A673 (cell line): ENCODE measurements around the gene ZNF462. TPM values are rescaled to one million over a fixed set of nuclear protein-coding genes. Genes with fewer than 3 reads are reported as not detected.

Source experiments
- BruUV-seq: library from RNA; stranded (reverse); fragments of 400-500 nt; replicated peaks from 2 replicates; lab custom pipeline; 2021; lab: Mats Ljungman, UMichigan
- CTCF ChIA-PET: fragments of 300-600 bp; sonication (Branson Sonifier 250); formaldehyde crosslinking; loops from one replicate; lab custom pipeline; 2022; ENCODE audit warnings: antibody characterized with exemption; lab: Charles Lee
- POLR2A ChIA-PET: fragments of 300-600 bp; sonication (Branson Sonifier 250); formaldehyde crosslinking; loops from one replicate; lab custom pipeline; 2022; ENCODE audit warnings: antibody characterized with exemption; ENCODE audit not compliant: low non-redundant PET; lab: Charles Lee
- DNase-seq: peaks from one replicate; pipeline ENCODE4 v3.0.0-alpha.2; 2015; ENCODE audit warnings: low spot score
- H3K27ac ChIP-seq: fragments of 200-600 bp; sonication (generic); 2 replicates; pipeline ENCODE4 v1.5.1; 2016; ENCODE audit warnings: mixed run types, low read depth, mild to moderate bottlenecking, mixed read lengths, antibody characterized with exemption, low read length; ENCODE audit not compliant: poor library complexity, severe bottlenecking
- H3K27me3 ChIP-seq: fragments of 200-600 bp; sonication (generic); replicated peaks from 2 replicates; pipeline ENCODE4 v1.6.1; 2017; ENCODE audit warnings: mixed run types, low read depth, mild to moderate bottlenecking, mixed read lengths, antibody characterized with exemption, low read length; ENCODE audit not compliant: insufficient read depth, poor library complexity
- H3K36me3 ChIP-seq: fragments of 200-600 bp; sonication (generic); 2 replicates; pipeline ENCODE4 v1.6.1; 2016; ENCODE audit warnings: mixed run types, mild to moderate bottlenecking, mixed read lengths, antibody characterized with exemption, low read length; ENCODE audit not compliant: insufficient read depth, poor library complexity, severe bottlenecking
- H3K4me1 ChIP-seq: fragments of 200-600 bp; sonication (generic); 2 replicates; pipeline ENCODE4 v1.6.1; 2017; ENCODE audit warnings: mixed run types, mild to moderate bottlenecking, mixed read lengths, antibody characterized with exemption, low read length; ENCODE audit not compliant: insufficient read depth, poor library complexity, severe bottlenecking
- H3K4me3 ChIP-seq: fragments of 200-600 bp; sonication (generic); 2 replicates; pipeline ENCODE4 v1.5.1; 2016; ENCODE audit warnings: low read depth, mixed run types, mild to moderate bottlenecking, mixed read lengths, low read length; ENCODE audit not compliant: poor library complexity, severe bottlenecking
- H3K9me3 ChIP-seq: fragments of 200-600 bp; sonication (generic); 2 replicates; pipeline ENCODE4 v1.6.1; 2016; ENCODE audit warnings: mixed run types, low read depth, mild to moderate bottlenecking, mixed read lengths, antibody characterized with exemption, low read length; ENCODE audit not compliant: poor library complexity, severe bottlenecking
- EZH2 ChIP-seq: fragments of 200-600 bp; sonication (generic); IDR thresholded peaks from 2 replicates; pipeline ENCODE4 v1.6.1; 2017; ENCODE audit warnings: borderline replicate concordance, low read depth, mild to moderate bottlenecking, mixed read lengths, antibody characterized with exemption, low read length; ENCODE audit not compliant: poor library complexity, severe bottlenecking
- intact Hi-C: fragments of 100-400 bp; cut with micrococcal nuclease; formaldehyde crosslinking; loops from one replicate; pipeline ENCODE4 v1.10.0; 2022; ENCODE audit not compliant: unreplicated experiment
- total RNA-seq: library from RNA; stranded (reverse); gene quantifications from 2 replicates; pipeline ENCODE4 v1.2.3, GENCODE V29; 2021
- TF ChIP-seq, protein P1 (sequence below): fragments of 300-800, 200-600 bp; sonication (generic); conservative IDR thresholded peaks from 2 replicates; pipeline ENCODE4 v1.5.1; 2017; ENCODE audit warnings: low read depth, mild to moderate bottlenecking, antibody characterized with exemption, low read length, moderate library complexity, mixed read lengths

The ZNF462 gene
- total RNA-seq, 1 experiment from 2014 or later = 40.5 TPM

DNA sequence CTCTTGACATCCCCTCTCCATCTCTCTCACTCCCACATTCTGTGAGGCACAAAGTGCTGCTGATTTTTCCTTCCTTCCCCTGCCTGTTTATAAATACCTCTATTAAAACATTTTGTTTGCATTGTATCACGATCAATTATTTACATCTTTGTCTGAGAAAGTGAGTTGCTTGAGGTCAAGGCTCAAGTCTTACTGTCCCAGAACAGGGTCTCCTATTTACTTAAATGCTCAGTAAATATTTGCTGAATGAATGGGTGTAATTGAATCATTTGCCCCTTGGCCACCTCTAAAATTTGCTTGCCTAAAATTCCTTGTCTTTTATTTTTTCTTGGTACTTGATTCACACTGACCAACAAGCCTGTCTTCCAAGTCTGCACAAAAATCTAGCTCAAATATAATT lies 103.5 kb downstream of the ZNF462 start:
- Histone ChIP-seq H3K9me3 (peaks cover 1% of the 10 kb centered on the region), H3K4me1 (peaks cover 5% of the 10 kb centered on the region), H3K27me3 (no peaks in the 10 kb centered on the region), H3K27ac (no peak overlapping the region), H3K36me3 (no peaks in the 10 kb centered on the region), H3K4me3 (no peak overlapping the region)
- intact Hi-C loops = no loop called here
- DNase-seq = no peak
- TF ChIP-seq, protein P1, sequence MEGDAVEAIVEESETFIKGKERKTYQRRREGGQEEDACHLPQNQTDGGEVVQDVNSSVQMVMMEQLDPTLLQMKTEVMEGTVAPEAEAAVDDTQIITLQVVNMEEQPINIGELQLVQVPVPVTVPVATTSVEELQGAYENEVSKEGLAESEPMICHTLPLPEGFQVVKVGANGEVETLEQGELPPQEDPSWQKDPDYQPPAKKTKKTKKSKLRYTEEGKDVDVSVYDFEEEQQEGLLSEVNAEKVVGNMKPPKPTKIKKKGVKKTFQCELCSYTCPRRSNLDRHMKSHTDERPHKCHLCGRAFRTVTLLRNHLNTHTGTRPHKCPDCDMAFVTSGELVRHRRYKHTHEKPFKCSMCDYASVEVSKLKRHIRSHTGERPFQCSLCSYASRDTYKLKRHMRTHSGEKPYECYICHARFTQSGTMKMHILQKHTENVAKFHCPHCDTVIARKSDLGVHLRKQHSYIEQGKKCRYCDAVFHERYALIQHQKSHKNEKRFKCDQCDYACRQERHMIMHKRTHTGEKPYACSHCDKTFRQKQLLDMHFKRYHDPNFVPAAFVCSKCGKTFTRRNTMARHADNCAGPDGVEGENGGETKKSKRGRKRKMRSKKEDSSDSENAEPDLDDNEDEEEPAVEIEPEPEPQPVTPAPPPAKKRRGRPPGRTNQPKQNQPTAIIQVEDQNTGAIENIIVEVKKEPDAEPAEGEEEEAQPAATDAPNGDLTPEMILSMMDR = no peak
- POLR2A ChIA-PET = no interaction called here
- BruUV-seq = no TSS peak
- CTCF ChIA-PET = no interaction called here

DNA sequence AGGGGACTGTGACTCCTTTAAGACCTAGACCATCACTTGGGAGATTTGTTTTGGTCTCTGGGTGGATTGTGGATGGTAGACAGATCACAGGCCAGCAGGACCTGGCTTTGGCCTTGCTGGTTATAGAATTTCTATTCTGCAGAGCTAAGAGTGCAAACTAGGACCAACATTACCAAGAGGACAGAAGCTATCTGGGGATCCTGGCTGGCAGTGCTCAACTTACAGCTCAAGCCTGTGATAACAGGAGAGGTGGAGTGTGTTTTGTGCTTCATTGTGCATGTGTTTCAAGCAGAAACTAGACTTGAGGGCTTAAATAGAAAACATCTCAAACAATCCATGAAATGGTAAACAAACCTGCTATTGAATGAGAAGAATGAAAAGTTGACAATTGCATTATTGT lies 106.7 kb downstream of the ZNF462 start:
- Histone ChIP-seq H3K27ac (no peak overlapping the region), H3K4me1 (peaks cover 5% of the 10 kb centered on the region), H3K27me3 (no peaks in the 10 kb centered on the region), H3K9me3 (no peaks in the 10 kb centered on the region), H3K36me3 (no peaks in the 10 kb centered on the region), H3K4me3 (no peak overlapping the region)
- ChIA-PET CTCF (no interaction called here), POLR2A (no interaction called here)
- intact Hi-C loops = no loop called here
- DNase-seq = no peak
- no TSS peak for BruUV-seq
- TF ChIP-seq, protein P1 = no peak
- no peak for TF ChIP-seq EZH2

DNA sequence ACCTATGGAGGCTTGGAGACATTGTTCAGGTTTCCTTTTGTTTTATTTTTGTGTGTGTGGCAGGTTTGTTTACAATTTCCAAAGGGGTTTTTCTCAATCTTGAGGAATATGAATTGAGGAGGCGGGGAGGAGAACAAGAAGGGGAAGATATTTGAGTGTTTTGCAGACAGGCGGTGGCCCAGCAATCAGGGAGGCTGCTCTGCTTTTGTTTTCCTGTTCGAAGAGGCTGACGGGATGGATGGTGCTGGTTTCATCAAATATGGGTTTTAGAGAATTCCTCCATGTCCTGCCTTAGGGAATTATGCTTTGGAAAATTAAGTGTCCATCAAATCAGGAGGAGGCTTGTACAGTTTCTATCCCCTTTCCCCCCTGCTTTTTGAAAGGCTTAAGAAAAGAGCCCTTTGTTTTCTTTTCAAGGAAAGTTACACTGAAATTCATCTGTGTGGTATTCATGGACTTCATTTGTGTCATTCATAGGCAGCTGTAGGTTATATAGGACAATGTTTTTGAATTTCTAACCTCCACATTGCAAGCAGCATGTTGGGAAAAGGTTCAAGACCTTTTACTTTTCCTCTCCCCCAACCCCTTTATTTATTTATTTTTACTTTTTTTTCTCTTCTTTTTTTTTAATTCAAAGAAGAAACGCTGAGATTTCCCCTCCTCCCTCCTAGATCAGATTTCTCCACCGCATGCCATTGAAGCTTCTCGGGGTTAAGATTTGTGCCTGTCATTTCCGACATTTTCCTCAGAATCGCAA lies 107.4 kb downstream of the ZNF462 start:
- BruUV-seq = no TSS peak
- no peak for TF ChIP-seq EZH2
- TF ChIP-seq, protein P1 = no peak
- Histone ChIP-seq H3K27ac (no peak overlapping the region), H3K36me3 (no peaks in the 10 kb centered on the region), H3K4me3 (no peak overlapping the region), H3K9me3 (no peaks in the 10 kb centered on the region), H3K27me3 (no peaks in the 10 kb centered on the region), H3K4me1 (peaks cover 5% of the 10 kb centered on the region)
- DNase-seq = no peak
- ChIA-PET CTCF (no interaction called here), POLR2A (no interaction called here)
- intact Hi-C loops = no loop called here
